GM11168 (cell line): ENCODE data around the gene WFDC2.
"Not testable (repeated sequence)": the region's sequence is repeated elsewhere in the genome, so short reads cannot be mapped to it uniquely, and the experiment has no call there.

Experiments
- in situ Hi-C: fragments of 300-500 bp; cut with MboI; formaldehyde crosslinking; loops from one replicate; pipeline ENCODE4 v1.12.0; 2022; ENCODE audit warnings: low sequenced_read_pairs; ENCODE audit not compliant: unreplicated experiment

Gene WFDC2

GRCh38 chr20:45450097-45450818, 19.3 kb upstream of the WFDC2 start:
- in situ Hi-C loops = no loop called here

DNA sequence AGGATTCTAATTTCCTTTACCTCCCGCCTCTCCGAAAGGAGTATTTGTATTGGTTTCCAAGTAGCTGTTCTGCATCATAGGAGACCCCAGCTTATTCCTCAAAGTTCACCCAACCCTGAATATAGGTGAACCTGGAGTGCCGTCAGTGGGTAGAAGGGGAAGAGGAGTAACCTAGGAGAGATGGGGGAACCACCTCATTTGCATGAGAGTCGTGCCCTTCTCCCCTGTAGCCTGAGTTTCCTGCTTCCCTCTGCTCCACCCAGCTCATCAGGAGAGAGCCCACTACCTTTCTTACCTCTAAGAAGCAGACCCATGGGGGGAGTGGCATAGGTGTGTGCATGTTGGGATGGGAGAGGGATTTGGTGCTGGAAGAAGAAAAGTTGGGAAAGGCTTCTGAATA, 17.3 kb upstream of the WFDC2 start:
- in situ Hi-C loops = no loop called here

GRCh38 chr20:45452772-45453691, 16.5 kb upstream of the WFDC2 start:
- in situ Hi-C loops = no loop called here

DNA sequence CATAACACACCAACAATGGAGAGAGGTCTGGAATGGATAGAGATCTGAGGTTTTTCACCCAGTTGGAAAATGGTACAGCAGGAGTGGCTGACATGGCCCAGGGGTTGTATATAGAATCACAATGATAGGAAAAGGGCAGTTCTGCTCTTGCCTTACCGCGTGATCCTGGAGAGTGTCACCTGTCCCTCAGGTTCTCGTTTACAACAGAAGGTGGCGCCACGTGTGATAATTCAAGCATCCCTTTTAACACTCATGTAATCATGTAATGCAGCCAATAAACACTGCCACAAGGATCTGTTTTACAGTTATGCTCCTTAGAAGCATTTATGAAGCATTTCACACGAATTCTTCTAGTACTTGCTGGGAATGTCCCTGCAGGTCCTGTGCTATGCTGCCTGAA, 12.9 kb upstream of the WFDC2 start:
- in situ Hi-C loops = no loop called here

- in situ Hi-C loops = no loop called here
Measured at GRCh38 chr20:45459606-45460005, 9.9 kb upstream of the WFDC2 start.

DNA sequence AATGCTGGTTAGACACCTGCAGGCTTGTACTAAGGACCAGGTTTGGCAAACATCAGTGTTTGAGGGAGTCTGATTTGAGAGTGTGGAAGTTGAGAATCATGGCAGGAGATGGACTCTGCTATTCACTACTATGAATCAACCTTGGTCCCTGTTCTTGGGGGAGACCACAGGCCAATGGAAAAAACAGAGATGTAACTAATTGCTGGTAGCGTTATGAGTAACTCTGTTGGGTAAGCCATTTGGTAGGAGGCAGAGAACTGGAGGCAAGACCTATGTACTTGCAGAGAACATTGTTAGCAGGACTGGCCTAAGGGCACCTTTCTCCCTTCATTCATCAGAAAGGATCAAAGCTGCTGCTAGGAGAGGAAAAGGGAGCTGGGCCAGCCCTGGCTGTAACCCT, 8.3 kb upstream of the WFDC2 start:
- in situ Hi-C loops = no loop called here

GRCh38 chr20:45462711-45463509, 6.6 kb upstream of the WFDC2 start:
- in situ Hi-C loops = no loop called here

- in situ Hi-C loops = no loop called here
Measured at GRCh38 chr20:45463709-45464108, 5.8 kb upstream of the WFDC2 start.

GRCh38 chr20:45465491-45466266, 3.9 kb upstream of the WFDC2 start:
- in situ Hi-C loops = no loop called here

- in situ Hi-C loops = no loop called here
Measured at GRCh38 chr20:45467172-45467571, 2.4 kb upstream of the WFDC2 start.

- in situ Hi-C loops = no loop called here
Measured at GRCh38 chr20:45467861-45468260, 1.7 kb upstream of the WFDC2 start.

DNA sequence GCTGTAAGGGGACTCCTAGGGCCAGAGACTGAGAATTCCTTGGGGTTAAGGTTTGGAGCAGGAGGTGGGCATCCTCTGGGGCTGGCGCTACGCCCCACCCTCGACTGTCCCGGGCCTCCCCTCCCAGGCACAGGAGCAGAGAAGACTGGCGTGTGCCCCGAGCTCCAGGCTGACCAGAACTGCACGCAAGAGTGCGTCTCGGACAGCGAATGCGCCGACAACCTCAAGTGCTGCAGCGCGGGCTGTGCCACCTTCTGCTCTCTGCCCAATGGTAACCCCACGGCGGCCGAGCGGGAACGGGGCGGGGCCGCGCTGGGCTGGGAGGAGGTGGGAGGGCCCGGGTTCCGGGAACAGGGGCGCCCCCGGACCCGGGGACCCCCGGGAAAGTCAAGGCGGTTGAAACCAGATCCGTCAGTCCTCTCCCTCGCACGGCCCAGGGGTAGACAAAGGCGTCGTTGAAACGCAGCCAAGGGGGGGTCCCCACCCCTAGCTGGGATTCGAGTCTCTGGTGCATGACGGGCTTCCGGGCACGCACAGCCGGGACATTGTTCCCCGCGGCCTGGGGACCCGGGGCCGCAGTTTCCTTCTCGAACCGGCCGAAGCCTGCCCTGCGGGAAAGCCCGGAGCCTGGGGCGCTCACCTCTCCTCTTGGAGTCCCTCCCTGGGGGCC, 844 bp downstream of the WFDC2 start:
- in situ Hi-C loops = no loop called here

GRCh38 chr20:45470937-45471336, 1.4 kb downstream of the WFDC2 start:
- in situ Hi-C loops = no loop called here

DNA sequence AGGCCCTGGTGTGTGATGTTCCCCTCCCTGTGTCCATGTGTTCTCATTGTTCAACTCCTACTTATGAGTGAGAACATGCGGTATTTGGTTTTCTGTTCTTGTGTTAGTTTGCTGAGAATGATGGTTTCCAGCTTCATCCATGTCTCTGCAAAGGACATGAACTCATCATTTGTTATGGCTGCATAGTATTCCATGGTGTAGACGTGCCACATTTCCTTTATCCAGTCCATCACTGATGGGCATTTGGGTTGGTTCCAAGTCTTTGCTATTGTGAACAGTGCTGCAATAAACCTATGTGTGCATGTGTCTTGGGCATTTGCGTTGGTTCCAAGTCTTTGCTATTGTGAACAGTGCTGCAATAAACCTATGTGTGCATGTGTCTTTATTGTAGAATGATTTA, 2.7 kb downstream of the WFDC2 start:
- in situ Hi-C loops = not testable (repeated sequence)

DNA sequence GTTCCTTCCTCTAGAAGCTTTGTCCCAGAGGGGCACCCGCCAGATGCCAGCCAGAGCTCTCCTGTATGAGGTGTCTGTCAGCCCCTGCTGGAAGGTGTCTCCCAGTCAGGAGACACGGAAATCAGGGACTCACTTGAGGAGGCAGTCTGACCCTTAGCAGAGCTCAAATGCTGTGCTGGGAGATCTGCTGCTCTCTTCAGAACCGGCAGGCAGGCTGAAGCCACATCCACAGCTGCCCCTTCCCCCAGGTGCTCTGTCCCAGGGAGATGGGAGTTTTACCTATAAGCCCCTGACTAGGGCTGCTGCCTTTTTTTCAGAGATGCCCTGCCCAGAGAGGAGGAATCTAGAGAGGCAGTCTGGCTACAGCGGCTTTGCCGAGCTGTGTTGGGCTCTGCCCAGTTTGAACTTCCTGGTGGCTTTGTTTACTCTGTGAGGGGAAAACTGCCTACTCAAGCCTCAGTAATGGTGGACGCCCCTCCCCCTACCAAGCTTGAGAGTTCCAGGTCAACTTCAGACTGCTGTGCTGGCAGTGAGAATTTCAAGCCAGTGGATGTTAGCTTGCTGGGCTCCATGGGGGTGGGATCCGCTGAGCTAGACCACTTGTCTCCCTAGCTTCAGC, 8.1 kb downstream of the WFDC2 start:
- in situ Hi-C loops = not testable (repeated sequence)

- in situ Hi-C loops = no loop called here
Measured at GRCh38 chr20:45479822-45480221, 10.3 kb downstream of the WFDC2 start.

- in situ Hi-C loops = no loop called here
Measured at GRCh38 chr20:45484676-45485075, 15.1 kb downstream of the WFDC2 start.

DNA sequence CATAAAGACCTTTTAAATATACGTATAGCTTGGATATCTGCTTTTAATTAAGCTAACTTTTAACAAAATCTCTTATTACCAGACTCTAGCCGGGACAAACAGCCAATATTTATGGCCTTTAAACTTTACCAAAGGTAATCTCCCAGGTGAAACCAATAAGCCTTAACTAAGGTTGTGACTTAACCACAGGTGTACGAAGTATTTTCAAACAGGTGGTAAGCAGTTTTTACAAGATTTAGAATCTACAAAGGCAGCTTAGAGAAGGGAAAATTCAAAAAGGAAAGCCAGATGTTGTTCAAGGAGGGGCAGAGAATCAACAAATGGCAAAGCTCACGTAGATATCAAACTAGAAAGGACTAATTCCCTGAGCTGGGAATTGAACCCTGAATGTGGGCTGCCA, 15.8 kb downstream of the WFDC2 start:
- in situ Hi-C loops = no loop called here

- in situ Hi-C loops = no loop called here
Measured at GRCh38 chr20:45487231-45487635, 17.7 kb downstream of the WFDC2 start.
